Prostate gland (tissue), 2 donors: Measurements from ENCODE around the gene RC3H2.
"Not testable (repeated sequence)": the region's sequence is repeated elsewhere in the genome, so short reads cannot be mapped to it uniquely, and the experiment has no call there.

Experiments
- CTCF ChIP-seq, 4 experiments: fragments of 200-600 bp in 2 of 4; fragments of 450-650 bp in 2 of 4; sonication (generic) in 2 of 4; IDR thresholded peaks; 1 replicate in 3 of 4; 2 replicates in 1 of 4; pipeline ENCODE4 v1.5.1; 2016 to 2019; ENCODE audit warnings: antibody characterized with exemption in 4 of 4, mild to moderate bottlenecking in 2 of 4, moderate library complexity in 2 of 4
- POLR2A ChIP-seq: fragments of 450-650 bp; IDR thresholded peaks from one replicate; pipeline ENCODE4 v1.6.1; 2016; ENCODE audit warnings: antibody characterized with exemption, mild to moderate bottlenecking

GRCh38 chr9:122906122-122906521 is 963 bp upstream of the RC3H2 start:
- not testable (repeated sequence) for TF ChIP-seq POLR2A; CTCF (IDR thresholded peaks at IDR 0.05)
